Hematopoietic multipotent progenitor cell treated with erythropoietin and hydrocortisone succinate and interleukin-3 and kit ligand, for 4 days (in vitro differentiated cells): ENCODE measurements around the gene FCSK.
A peak's percentile ranks its signal among the peaks of the same experiment; 100 is the strongest.

Experiments
- DNase-seq: peaks from one replicate; pipeline ENCODE4 v3.0.0-alpha.2; 2015

Gene FCSK

DNA sequence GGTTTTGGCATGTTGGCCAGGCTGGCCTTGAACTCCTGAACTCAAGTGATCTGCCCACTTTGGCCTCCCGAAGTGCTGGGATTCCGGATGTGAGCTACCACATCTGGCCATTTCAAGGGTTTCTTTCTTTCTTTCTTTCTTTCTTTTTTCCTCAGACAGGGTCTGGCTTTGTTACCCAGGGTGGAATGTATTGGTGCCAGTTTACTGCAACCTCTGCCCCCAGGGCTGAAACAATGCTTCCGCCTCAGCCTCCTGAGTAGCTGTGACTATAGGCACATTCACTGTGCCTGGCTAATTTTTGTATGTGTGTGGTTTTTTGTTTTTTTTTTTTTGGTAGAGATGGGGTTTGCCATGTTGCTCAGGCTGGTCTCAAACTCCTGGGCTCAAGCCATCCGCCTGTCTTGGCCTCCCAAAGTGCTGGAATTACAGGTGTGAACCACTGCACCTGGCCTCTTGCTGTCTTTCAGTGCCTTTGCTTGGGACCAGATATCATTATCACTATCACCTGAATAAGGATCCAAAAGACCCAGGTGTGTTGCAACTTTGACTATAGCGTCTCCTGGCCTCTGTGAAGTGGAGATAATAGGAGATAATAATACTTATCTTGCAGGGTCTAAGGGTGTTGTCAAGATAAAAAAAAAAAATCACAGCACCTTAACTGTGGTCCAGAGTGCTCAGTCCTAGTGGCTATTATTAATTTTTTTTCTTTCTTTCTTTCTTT is 3.2 kb downstream of the FCSK start:
- no peak for DNase-seq

DNA sequence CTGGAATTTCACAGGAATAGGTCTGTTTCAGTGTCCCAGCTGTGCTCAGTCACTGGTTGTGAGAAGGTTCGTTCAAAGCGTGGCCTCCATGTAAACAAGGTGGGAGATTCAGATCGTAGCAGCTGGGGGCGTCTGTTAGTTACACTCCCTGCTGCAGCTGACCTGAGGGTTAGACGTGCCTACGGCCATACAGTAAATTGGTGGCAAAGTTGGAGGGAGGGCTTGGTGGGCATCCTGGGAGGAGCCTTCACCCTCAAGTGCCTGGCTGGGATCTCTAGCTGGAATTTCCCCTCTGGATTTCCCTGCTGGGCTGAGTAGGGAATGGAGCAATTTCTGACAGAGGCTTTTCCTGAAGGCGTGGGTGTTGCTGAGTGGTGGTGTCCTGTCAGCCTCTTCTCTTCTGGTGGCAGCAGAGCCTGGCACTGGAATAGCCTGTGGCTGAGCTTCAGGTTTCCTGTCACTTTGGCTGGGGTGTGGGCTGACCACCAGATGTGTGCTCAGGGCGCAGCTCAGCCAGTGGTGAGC is 6.4 kb downstream of the FCSK start:
- DNase-seq = peak; percentile 47

DNA sequence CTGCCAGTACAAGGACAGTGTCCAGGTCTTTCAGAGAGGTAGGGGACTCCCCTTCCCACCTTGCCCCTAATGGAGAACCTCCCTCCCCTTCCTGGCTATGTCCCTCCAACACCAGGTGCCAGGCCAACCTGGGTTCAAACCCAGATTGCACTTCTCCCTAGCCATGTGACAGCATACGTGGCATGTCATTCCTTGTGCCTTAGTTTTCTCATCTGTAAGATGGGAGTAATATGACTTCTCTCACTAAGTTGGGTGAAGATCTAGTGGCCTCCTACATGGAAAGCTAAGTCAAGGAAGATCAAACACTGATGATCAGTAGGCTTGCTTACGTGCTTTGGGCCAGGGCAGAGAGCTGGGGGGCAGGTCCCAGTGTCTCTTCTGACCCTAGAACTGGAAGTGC is 8.8 kb downstream of the FCSK start:
- no peak for DNase-seq

- DNase-seq = no peak
Observed at GRCh38 chr16:70465999-70466804, 11.8 kb downstream of the FCSK start.

DNA sequence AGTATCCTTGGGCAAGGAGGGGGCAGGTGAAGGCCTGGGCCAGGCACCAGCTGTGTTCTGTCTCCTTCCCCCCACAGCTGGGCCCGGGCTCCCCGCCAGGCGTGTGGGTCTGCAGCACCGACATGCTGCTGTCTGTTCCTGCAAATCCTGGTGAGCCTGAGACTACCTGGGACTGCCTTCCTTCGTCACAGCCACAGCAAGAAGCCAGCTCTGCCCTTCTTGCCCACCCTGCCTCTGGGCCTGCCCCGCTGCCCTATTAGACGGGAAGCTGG is 12.3 kb downstream of the FCSK start:
- no peak for DNase-seq

GRCh38 chr16:70467113-70467512 is 12.7 kb downstream of the FCSK start:
- DNase-seq = no peak

DNA sequence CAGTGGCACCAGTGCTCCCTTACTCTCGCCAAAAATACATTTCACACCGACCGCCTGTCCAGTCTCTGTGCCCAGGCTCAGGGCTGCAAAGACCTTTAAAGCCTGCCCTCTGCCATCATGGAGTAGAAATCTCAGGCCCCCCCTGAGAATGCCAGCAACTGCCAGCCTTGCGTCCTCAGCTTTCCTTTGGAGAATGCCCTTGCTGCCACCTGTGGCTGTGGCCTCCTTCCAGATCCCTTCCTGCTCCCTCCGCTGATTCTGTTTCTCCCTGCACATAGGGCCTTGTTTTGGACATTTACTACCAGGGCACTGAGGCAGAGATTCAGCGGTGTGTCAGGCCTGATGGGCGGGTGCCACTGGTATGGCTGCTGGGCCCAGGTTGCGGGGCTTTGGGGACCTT is 13.2 kb downstream of the FCSK start:
- no peak for DNase-seq

GRCh38 chr16:70468776-70469525 is 14.6 kb downstream of the FCSK start:
- DNase-seq = no peak

- DNase-seq = no peak
Observed at GRCh38 chr16:70470141-70470926, 15.9 kb downstream of the FCSK start.

DNA sequence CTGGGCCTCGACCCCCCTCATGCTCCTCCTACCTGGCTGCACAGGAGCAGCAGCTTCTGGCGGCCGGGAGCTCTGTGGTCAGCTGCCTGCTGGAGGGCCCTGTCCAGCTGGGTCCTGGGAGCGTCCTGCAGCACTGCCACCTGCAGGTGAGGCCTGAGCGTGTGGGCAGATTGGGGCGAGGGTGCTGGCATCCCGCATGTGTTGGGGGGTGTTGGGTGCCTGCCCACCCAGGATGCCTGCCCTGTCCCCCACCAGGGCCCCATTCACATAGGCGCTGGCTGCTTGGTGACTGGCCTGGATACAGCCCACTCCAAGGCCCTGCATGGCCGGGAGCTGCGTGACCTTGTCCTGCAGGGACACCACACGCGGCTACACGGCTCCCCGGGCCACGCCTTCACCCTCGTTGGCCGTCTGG is 16.5 kb downstream of the FCSK start:
- peak; percentile 20 for DNase-seq

DNA sequence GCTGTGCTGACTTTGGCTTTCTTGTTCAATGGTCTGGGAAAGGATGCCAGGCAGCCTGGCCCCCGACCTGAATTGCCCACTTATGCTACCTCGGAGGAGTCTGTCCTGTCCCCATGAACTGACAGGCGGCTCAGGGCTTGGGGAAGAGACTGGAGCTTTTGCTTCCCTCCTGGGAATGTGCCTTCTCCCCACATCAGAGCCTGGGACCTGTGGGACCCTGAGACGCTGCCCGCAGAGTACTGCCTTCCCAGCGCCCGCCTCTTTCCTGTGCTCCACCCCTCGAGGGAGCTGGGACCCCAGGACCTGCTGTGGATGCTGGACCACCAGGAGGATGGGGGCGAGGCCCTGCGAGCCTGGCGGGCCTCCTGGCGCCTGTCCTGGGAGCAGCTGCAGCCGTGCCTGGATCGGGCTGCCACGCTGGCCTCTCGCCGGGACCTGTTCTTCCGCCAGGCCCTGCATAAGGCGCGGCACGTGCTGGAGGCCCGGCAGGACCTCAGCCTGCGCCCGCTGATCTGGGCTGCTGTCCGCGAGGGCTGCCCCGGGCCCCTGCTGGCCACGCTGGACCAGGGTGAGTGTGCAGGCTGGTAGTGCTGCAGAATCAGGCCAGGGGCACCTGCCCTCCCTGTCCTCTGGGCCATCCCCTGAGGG is 18.5 kb downstream of the FCSK start:
- no peak for DNase-seq

GRCh38 chr16:70473446-70474319 is 19.3 kb downstream of the FCSK start:
- DNase-seq = peak; percentile 46

DNA sequence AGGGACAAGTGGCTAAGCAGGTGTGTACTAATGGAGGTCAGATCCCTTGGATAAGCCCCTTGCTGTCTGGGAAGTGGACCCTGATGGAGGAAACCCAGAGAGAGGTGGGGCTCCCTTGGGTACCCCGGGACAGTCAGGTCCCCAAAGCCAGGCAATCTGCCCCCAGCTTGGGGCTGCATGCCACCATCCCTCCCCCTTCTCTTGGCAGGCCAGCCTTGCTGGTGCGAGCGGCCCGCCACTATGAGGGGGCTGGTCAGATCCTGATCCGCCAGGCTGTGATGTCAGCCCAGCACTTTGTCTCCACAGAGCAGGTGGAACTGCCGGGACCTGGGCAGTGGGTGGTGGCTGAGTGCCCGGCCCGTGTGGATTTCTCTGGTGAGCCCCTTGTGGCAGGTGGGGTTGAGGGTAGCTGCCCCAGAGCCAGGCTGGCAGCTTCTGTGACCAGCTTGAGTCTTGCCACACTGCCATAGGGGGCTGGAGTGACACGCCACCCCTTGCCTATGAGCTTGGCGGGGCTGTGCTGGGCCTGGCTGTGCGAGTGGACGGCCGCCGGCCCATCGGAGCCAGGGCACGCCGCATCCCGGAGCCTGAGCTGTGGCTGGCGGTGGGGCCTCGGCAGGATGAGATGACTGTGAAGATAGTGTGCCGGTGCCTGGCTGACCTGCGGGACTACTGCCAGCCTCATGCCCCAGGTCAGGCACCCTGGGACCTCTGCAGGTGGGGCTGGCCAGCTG is 20.1 kb downstream of the FCSK start:
- no peak for DNase-seq

DNA sequence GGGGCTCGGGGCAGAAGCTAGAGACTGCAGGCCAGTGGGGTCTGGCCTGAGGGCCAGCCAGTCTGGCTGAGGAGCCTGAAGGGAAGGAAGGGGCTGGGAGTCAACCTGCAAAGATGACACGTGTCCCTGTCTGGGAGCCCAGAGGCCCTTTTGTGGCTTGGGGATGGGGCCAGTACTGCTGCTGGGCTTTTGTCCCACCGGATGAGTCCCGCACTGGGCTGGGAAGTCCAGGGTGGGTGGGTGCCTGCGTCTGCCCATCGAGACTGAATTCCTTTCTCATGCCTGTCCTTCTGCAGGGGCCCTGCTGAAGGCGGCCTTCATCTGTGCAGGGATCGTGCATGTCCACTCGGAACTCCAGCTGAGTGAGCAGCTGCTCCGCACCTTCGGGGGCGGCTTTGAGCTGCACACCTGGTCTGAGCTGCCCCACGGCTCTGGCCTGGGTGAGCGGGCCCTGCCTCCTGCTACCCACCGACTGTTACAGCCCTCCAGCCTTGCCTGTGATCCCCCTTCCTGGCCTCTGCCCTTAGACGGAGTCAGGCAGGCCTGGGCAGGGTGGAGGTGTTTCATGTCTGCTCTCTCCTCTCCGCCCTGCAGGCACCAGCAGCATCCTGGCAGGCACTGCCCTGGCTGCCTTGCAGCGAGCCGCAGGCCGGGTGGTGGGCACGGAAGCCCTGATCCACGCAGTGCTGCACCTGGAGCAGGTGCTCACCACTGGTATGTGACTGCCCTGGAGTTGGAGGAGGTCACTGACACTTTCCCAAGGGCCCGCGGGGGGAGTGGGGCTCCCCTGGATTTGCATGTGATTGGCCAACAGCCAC is 20.9 kb downstream of the FCSK start:
- no peak for DNase-seq

- DNase-seq = no peak
Observed at GRCh38 chr16:70476272-70477020, 22.1 kb downstream of the FCSK start.

DNA sequence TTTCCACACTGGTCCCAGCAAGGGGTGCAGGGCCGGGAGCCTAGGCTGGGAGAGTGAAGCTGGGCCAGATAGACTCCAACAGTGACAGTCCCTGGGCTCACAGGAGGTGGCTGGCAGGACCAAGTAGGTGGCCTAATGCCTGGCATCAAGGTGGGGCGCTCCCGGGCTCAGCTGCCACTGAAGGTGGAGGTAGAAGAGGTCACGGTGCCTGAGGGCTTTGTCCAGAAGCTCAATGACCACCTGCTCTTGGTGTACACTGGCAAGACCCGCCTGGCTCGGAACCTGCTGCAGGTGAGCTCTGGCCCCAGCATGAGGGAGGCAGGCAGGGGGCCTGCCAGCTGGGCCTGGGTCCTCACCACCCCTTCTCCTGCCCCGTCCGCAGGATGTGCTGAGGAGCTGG is 23.8 kb downstream of the FCSK start:
- no peak for DNase-seq

DNA sequence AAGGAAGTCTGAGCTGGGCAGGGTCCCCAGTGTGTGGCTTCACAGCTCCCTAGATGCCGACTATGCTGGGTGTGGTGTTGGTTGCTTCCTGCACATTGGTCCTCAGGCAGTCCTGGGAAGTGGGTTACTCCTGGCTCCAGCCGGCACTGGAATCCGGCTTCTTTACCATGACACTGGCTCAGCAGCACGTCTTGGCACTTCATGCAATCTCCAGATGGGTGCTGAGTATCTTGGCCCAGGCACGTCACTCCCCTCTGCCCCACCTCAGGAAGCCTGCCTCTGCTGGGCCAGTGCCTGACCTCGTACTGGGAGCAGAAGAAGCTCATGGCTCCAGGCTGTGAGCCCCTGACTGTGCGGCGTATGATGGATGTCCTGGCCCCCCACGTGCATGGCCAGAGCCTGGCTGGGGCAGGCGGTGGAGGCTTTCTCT is 24.5 kb downstream of the FCSK start:
- no peak for DNase-seq

DNA sequence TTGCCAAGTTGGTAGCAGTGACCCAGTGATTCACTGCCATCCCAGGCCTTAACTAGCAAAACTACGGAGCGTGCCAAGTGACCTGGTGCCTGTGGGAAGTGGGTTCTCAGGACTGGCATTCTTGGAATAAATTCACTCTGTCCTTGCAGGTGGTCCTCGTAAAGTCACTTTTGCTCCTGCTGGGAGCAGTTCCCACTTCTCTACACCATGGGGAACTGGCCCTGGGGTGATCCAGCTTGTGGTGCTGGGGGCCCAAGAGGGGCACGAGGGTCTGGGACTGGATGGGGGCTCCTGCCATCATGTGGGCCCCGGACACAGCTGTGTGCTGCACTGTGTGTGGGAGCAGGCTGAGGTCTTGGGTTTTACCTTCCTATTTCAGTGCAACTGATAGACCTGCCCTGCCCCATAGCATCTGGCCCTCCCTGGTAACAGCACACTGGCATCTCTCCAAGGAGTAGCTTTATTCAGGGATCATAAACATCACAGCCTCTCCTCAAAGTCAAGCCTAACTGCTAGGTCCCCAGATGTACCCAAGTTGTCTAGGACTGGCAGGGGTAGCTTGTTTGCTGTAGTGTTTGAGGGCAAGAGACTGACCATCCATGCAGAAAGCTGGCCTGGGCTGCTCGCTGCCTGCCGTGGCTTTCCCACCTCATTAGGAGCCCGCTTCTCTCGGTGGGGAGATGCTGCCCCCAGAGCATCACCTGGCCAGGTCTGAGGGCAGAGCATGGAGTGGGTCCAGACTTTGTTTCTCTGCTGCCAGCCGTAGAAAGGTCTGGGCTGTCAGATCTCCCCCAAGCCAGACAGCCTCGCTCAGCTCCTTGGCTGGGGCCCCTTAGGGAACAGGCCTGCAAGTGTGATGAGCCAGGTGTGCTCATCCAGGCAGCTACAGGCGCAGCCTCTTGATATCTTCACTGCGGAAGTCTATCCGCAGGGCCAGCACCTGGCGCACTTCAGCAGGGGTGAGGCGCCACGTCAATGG is 26.0 kb downstream of the FCSK start:
- peak; percentile 15 for DNase-seq
